C4-2B (cell line): ENCODE data around the gene NCF2.
"Not testable (repeated sequence)": the region's sequence is repeated elsewhere in the genome, so short reads cannot be mapped to it uniquely, and the experiment has no call there.

ENCODE experiments used
- H3K27ac ChIP-seq: fragments of 450-650 bp; 2 replicates; pipeline ENCODE4 v1.5.1; 2017
- ZFX ChIP-seq: fragments of 450-650 bp; IDR thresholded peaks from 2 replicates; pipeline ENCODE4 v1.6.1; 2017
- TF ChIP-seq, protein P1 (sequence below): fragments of 450-650 bp; conservative IDR thresholded peaks from 2 replicates; pipeline ENCODE4 v1.5.1; 2017; ENCODE audit warnings: mild to moderate bottlenecking

Gene NCF2

DNA sequence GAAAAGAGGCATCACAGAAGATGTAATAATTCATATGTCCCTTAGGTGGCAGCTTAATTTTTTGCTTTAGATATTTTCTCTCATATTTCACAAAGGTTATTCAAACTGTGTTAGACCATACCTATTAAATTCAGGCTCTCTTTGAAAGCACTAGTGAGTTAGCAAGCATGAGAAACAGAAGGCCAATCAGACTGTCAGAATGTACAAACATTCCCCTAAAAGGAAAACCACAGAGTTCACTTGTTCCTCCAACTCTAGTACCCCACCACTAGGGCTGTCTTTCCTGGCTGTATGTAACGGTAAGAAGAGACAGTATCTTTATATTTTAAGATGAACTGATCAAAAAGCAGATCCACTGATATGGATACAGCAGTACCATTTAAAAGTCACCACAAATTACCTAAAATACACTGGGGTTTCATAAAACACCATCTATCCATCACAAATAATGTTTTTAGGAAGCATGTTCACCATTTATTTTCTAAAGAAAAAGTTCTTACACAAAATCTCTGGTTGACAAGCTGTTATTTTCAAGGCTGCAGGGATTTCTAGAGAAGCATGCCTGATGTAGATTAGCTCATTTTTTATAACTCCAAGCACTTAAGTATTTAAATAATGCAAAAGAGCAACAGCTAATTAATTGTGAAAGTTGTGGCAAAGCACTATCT lies 43.6 kb upstream of the NCF2 start:
- no peak for TF ChIP-seq ZFX
- TF ChIP-seq, protein P1, sequence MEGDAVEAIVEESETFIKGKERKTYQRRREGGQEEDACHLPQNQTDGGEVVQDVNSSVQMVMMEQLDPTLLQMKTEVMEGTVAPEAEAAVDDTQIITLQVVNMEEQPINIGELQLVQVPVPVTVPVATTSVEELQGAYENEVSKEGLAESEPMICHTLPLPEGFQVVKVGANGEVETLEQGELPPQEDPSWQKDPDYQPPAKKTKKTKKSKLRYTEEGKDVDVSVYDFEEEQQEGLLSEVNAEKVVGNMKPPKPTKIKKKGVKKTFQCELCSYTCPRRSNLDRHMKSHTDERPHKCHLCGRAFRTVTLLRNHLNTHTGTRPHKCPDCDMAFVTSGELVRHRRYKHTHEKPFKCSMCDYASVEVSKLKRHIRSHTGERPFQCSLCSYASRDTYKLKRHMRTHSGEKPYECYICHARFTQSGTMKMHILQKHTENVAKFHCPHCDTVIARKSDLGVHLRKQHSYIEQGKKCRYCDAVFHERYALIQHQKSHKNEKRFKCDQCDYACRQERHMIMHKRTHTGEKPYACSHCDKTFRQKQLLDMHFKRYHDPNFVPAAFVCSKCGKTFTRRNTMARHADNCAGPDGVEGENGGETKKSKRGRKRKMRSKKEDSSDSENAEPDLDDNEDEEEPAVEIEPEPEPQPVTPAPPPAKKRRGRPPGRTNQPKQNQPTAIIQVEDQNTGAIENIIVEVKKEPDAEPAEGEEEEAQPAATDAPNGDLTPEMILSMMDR = peak; percentile 82
- H3K27ac ChIP-seq = no peak overlapping the region

DNA sequence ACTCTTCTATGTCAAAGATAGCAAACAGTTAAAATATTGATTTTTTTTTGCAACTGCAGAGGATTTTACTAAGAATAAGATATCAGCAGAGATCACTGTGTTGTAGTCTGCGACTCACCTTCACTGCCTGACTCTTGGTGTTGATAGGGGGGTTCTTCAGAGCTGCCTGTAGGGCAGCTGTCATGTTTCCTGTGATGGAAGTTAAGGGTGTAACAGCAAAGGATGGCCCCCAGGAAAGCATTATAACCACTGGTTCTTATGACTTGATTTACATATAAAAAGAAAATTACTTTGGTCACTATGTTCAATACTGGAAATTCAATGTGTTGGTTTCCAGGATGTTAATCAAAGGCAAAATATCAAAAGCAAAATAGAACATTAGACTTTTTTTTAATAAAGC lies 42.7 kb upstream of the NCF2 start:
- no peak overlapping the region for H3K27ac ChIP-seq
- TF ChIP-seq, protein P1 = no peak
- TF ChIP-seq ZFX = no peak

DNA sequence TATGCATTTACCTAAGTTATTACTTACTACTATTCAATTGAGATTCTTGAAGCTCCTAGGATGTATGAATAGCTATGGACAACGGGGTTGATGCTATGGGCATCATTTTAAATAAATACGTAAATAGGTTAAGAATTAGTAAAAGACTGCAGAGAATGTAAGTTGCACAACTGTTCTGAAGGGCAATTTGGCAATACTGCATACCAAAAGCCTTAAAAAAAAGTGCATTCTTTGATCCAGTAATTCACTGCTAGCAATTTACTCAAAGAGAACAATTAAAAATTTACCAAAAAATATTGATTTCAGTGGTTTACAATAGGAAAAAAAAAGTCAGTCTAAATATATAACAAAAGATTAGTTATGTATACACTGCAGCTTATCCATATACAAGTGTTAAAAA lies 41.9 kb upstream of the NCF2 start:
- no peak for TF ChIP-seq ZFX
- TF ChIP-seq, protein P1 = no peak

DNA sequence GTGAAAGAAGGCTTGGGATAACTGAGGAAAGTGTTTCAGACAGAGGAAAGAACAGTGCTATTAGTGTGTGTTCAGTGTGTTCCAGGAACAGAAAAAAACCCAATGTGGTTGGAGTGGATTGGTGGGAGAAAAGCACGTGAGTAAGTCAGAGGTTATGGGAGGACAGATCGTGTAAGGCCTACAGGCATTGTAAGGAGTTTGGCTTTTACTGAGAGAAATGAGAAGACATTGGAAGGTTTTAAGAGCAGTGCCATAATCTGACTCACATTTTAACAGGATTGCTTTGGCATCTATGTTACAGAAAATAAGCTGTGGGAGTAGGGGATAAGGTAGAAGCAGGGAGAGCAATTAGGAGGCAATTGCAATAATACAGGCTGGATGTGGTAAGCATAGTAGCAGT lies 40.5 kb upstream of the NCF2 start:
- H3K27ac ChIP-seq = no peak overlapping the region
- TF ChIP-seq ZFX = no peak
- TF ChIP-seq, protein P1 = no peak

More for the DNA sequence above, 41.9 kb upstream of the NCF2 start:
- H3K27ac ChIP-seq = no peak overlapping the region

DNA sequence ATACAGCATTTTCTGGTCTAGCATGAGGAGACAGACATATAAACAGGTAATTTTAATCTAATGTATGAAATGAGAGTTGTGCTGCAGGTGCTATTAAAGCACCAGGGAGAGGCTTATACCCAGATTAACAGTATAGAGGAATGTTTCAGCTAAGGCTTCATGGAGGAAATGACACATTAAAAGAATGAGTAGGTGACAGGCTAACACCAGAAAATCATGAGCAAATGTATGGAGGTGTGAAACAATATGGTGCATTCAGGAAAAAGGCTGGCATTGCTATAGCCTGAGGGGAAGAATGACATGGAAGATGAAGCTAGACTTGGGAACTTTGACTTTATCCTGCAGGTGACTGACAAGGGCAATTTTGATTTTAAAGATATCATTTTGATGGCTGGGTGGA lies 38.3 kb upstream of the NCF2 start:
- TF ChIP-seq, protein P1 = no peak
- TF ChIP-seq ZFX = no peak
- no peak overlapping the region for H3K27ac ChIP-seq

DNA sequence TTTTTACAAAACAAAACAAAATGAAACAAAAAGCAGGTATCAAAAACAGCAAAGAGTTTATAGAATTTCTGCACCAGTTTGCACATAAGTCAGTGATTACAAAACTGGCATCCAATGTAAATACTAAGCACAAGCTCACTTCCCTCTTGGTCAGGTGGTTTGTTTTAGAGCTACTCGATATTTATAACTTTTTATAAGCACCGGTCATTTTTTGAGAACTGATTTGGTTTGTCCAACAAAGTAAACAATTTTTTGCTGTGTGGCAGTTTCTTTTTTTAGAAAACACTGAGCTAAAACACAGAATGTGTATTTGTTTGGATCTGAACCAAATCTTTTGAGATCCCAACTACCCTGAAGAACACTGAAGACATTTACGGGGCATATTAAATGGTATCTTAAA lies 36.0 kb upstream of the NCF2 start:
- H3K27ac ChIP-seq = not testable (repeated sequence)

DNA sequence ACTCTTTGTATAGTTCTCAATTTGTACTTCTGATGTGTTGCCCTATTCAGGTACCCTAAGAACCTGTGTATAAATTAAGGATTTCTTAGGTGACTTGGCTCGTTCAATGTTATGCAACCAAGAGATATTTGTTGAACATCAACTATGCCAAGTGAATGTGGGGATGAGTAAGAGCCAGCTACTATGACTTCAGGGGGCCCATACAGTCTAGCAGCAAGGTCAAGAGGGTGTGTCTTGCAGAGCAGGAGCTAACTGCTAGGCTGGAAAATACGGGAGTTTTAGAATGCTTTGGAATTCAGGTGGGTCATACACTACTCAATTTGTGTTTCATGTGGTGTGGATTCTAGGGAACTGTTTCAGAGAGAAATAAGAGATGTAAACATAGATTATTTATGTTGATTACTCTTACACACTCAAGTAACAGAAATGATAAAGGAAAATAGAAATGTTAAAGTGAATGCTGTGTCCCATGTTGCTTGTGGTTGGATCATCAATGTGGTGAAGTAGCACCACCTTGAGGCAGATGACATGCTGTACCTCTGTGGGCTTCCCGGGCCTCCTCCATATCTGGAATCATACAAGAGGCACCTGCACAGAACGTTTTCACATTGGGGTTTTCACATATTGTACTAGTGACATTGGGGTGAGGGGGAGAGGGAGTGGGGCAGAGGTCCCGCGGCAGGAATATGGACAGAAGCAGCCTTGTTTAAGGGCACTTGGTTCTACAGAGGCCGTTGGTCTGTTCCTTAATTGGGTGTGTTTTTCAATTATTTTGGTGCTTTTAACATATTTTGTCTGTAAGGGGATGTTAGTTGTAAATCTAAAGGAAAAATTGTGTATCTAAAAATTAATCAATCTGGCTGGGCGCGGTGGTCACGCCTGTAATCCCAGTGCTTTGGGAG lies 32.9 kb upstream of the NCF2 start:
- no peak overlapping the region for H3K27ac ChIP-seq
- TF ChIP-seq ZFX = no peak
- TF ChIP-seq, protein P1 = peak; percentile 83

DNA sequence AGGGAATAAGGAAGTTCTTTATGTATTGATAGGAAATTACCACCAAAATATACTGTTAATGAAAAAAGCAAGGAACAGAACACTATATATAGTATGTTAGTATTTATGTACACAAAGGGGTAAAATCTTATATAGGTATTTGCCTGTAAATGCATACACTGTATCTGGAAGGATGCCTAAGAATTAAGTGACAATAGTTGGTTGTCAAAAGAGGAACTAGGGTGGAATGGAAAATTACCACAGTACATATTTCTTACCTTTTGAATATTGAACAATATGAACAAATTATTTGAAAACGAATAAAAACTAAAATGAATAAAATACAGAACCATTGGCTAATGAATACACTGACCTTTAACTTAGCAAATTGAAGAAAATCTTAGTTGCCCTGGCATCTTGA lies 31.8 kb upstream of the NCF2 start:
- no peak for TF ChIP-seq ZFX
- H3K27ac ChIP-seq = no peak overlapping the region
